ENCODE measurements around the gene USP24. TPM values are rescaled to one million over a fixed set of nuclear protein-coding genes. Genes with fewer than 3 reads are reported as not detected.

The USP24 gene
- total RNA-seq, 1 donor from 2014 or later, result 19.7 TPM

DNA sequence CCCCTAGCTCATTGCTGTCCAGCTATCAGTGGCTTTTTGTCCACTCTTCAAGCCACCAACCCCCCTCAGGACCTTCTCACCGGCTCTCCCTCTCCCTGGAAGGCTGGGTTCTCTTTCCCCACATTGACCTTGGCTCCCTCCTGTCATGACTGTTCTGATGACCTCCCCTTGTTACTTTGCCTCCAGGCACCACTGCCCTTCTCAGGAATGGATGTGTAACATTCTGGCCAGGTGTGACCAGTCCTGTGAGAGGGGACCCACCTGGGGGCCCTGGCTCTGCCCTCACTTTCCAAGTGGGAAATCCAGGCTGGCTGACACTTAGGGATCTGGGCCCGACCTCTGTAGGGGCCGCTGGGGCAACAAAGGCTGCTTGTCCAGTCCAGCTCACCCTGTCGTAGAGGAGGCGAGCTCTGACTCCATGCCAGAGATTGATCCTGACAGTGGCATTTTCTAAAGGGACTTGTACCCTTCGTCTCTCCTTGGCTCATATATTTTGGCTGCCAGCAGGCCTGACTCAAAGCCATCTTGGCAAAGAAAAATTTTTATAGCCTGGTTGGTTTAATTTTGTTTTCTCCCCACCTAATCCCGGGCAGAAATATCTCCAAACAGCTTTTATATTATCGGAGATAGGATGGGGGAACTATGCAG, 37.9 kb upstream of the USP24 start:
- DNase-seq (ENCODE audit: low read depth), result no peak
- no peak overlapping the region for H3K4me3 ChIP-seq (ENCODE audit: low read depth, low read length)
- TF ChIP-seq, protein P1, sequence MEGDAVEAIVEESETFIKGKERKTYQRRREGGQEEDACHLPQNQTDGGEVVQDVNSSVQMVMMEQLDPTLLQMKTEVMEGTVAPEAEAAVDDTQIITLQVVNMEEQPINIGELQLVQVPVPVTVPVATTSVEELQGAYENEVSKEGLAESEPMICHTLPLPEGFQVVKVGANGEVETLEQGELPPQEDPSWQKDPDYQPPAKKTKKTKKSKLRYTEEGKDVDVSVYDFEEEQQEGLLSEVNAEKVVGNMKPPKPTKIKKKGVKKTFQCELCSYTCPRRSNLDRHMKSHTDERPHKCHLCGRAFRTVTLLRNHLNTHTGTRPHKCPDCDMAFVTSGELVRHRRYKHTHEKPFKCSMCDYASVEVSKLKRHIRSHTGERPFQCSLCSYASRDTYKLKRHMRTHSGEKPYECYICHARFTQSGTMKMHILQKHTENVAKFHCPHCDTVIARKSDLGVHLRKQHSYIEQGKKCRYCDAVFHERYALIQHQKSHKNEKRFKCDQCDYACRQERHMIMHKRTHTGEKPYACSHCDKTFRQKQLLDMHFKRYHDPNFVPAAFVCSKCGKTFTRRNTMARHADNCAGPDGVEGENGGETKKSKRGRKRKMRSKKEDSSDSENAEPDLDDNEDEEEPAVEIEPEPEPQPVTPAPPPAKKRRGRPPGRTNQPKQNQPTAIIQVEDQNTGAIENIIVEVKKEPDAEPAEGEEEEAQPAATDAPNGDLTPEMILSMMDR (conservative IDR thresholded peaks at IDR 0.05; ENCODE audit: low read depth, low read length), result no peak

DNA sequence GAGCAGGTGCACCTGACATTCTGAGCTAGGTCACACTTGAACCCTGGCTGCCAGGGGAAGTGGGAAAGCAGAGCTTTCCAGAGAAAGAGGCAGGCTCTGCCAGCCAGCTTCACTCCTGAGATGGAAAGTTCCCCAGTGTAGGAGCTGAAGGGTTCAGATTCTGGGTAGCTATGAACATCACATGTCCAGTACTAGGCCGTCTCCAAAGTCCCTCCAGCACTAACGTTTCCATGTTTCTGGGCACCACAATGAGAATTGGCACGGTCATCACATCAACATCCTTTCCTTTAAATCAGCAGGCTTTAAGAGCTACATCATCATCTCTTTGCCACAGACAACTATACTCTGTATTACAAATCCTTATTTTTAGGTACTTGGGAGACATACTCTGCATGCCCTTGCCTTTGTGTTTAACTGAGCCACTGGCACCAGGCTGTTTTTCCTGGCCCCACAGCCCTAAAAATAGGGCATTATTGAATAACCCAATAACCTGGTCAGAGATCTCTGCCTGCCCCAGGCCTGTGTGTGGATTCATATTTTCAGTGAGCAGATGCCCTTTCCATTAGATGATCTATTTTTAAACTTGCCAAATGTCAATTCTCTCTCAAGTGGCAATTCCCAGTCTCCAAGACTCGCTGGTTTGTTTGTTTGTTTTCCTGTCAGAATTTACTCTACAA, 35.4 kb upstream of the USP24 start:
- TF ChIP-seq, protein P1 (conservative IDR thresholded peaks at IDR 0.05; ENCODE audit: low read depth, low read length), result no peak
- no peak for DNase-seq (ENCODE audit: low read depth)
- H3K4me3 ChIP-seq (ENCODE audit: low read depth, low read length), result no peak overlapping the region

GRCh38 chr1:55249646-55250398, 34.7 kb upstream of the USP24 start:
- no peak overlapping the region for H3K4me3 ChIP-seq (ENCODE audit: low read depth, low read length)
- no peak for DNase-seq (ENCODE audit: low read depth)
- TF ChIP-seq, protein P1 (conservative IDR thresholded peaks at IDR 0.05; ENCODE audit: low read depth, low read length), result no peak

GRCh38 chr1:55246896-55247295, 31.7 kb upstream of the USP24 start:
- no peak overlapping the region for H3K4me3 ChIP-seq (ENCODE audit: low read depth, low read length)
- TF ChIP-seq, protein P1 (conservative IDR thresholded peaks at IDR 0.05; ENCODE audit: low read depth, low read length), result no peak
- DNase-seq (ENCODE audit: low read depth), result no peak

DNA sequence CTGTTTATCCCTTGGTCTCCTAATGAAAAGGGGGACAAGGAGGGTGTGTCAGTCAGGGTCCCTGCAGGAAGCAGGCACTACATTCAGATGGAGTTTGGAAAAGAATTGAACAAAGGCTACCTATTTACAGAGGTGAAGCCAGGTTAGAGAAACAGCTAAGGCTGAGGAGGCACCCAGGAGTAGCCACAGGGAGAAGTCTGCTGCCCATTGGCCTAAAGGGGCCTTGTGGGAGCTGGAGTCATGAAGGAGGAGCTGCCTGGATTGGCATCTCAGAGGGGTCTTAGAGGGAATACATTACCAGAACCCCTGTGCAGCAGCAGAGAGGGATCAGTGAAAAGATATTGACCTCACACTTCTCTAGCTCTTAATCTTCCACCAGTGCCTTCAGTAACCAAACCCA, 31.2 kb upstream of the USP24 start:
- no peak overlapping the region for H3K4me3 ChIP-seq (ENCODE audit: low read depth, low read length)
- TF ChIP-seq, protein P1 (conservative IDR thresholded peaks at IDR 0.05; ENCODE audit: low read depth, low read length), result no peak
- DNase-seq (ENCODE audit: low read depth), result no peak

GRCh38 chr1:55245781-55246180, 30.6 kb upstream of the USP24 start:
- DNase-seq (ENCODE audit: low read depth), result no peak
- no peak overlapping the region for H3K4me3 ChIP-seq (ENCODE audit: low read depth, low read length)
- TF ChIP-seq, protein P1 (conservative IDR thresholded peaks at IDR 0.05; ENCODE audit: low read depth, low read length), result no peak

Data from epithelial cell of proximal tubule (primary cell).